Chondrocyte (in vitro differentiated cells): ENCODE results near the gene LHFPL3. TPM values are rescaled to one million over a fixed set of nuclear protein-coding genes. Genes with fewer than 3 reads are reported as not detected.

Experiments
- DNase-seq: peaks from one replicate; pipeline ENCODE4 v3.0.0; 2021; ENCODE audit warnings: mixed read lengths, low spot score
- H3K27ac Mint-ChIP-seq: one replicate; pipeline ENCODE4 v1.8.0; 2021; ENCODE audit warnings: mild to moderate bottlenecking, moderate library complexity, mixed read lengths; ENCODE audit not compliant: unreplicated experiment
- H3K27me3 Mint-ChIP-seq: 2 replicates; pipeline ENCODE4 v1.8.0; 2021; ENCODE audit warnings: low read depth, mixed read lengths
- H3K36me3 Mint-ChIP-seq: 2 replicates; pipeline ENCODE4 v1.8.0; 2021; ENCODE audit warnings: low read depth, mixed read lengths
- H3K4me1 Mint-ChIP-seq: 2 replicates; pipeline ENCODE4 v1.8.0; 2021; ENCODE audit warnings: low read depth, mild to moderate bottlenecking, mixed read lengths
- H3K4me3 Mint-ChIP-seq: one replicate; pipeline ENCODE4 v1.8.0; 2021; ENCODE audit warnings: mild to moderate bottlenecking, moderate library complexity, mixed read lengths; ENCODE audit not compliant: unreplicated experiment
- H3K9me3 Mint-ChIP-seq: 2 replicates; pipeline ENCODE4 v1.8.0; 2021; ENCODE audit warnings: low read depth, mixed read lengths
- CTCF ChIP-seq: fragments of 200-600 bp; sonication (generic); IDR thresholded peaks from 2 replicates; pipeline ENCODE4 v1.5.0; 2021; ENCODE audit warnings: antibody characterized with exemption, mild to moderate bottlenecking, moderate library complexity
- total RNA-seq: library from RNA; stranded (reverse); gene quantifications from 3 replicates; pipeline ENCODE4 v1.2.1, GENCODE V29; 2021

LHFPL3 gene
- total RNA-seq, 1 donor from 2014 or later, result not detected

DNA sequence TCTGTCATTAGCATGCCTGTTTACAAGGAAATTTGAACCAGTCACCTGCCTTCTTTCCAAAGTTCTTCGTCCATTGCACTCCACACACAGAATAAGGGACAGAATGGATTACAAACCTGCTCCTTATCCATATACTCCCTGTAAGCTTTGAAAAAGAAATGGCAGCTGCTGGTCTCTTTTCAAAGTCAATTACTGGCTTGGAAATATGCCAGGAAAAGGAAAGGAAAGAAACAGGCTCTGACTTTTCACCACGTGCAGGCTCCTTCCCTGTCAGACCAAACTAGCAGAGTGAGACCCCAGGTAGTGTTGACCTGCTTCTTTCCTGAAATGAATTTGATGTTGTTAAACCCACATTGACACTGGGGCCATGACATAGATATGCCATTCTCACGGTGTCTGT lies 84.5 kb downstream of the LHFPL3 start:
- Mint-ChIP-seq H3K4me3 (no peak overlapping the region), H3K36me3 (no peaks in the 10 kb centered on the region), H3K4me1 (no peaks in the 10 kb centered on the region), H3K27me3 (peaks cover 5% of the 10 kb centered on the region), H3K9me3 (no peaks in the 10 kb centered on the region), H3K27ac (no peak overlapping the region)
- no peak for DNase-seq
- no peak for TF ChIP-seq CTCF

DNA sequence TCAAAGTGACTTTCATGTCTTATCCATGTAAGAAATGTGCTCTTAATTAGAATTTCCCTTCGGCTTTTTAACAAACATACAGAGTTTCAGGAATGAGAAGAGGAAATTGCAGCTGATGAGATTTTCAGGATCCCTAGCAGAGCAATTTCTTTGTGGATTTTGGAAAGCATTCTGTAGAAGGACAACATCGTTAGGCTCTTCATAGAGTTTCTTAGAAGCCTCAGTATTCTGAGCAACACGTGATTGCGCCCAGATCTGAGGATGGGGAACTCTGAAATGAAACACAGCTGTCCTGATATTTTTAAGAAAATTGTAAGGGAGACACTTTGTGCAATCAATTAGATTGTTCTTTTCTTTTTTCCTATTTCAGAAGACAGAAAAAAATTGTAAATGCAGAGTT lies 85.8 kb downstream of the LHFPL3 start:
- Mint-ChIP-seq H3K4me1 (no peaks in the 10 kb centered on the region), H3K9me3 (no peaks in the 10 kb centered on the region), H3K36me3 (no peaks in the 10 kb centered on the region), H3K4me3 (no peak overlapping the region), H3K27ac (no peak overlapping the region), H3K27me3 (peaks cover 5% of the 10 kb centered on the region)
- no peak for DNase-seq
- TF ChIP-seq CTCF, result no peak

DNA sequence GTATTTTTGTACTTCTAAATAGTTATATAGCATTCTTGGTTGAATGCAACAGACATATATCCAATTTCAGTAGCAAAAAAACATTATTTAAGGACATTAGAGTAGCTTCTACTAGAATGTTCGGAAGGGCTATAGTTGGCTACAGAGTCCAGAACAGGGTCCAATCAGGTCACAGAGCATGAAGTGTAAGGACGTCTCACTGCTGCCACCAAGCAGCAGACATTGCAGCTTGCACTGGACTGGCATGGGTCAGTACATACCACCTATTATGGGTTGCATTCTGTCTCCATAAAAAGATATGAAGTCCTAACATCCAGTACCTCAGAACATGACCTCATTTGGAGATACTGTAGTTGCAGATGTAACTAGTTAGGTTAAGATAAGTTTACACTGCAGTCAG lies 87.3 kb downstream of the LHFPL3 start:
- DNase-seq, result no peak
- H3K27ac Mint-ChIP-seq, result no peak overlapping the region
- H3K36me3 Mint-ChIP-seq, result no peaks in the 10 kb centered on the region
- peaks cover 5% of the 10 kb centered on the region for H3K27me3 Mint-ChIP-seq
- no peaks in the 10 kb centered on the region for H3K9me3 Mint-ChIP-seq
- H3K4me3 Mint-ChIP-seq, result no peak overlapping the region
- TF ChIP-seq CTCF, result no peak
- no peaks in the 10 kb centered on the region for H3K4me1 Mint-ChIP-seq

DNA sequence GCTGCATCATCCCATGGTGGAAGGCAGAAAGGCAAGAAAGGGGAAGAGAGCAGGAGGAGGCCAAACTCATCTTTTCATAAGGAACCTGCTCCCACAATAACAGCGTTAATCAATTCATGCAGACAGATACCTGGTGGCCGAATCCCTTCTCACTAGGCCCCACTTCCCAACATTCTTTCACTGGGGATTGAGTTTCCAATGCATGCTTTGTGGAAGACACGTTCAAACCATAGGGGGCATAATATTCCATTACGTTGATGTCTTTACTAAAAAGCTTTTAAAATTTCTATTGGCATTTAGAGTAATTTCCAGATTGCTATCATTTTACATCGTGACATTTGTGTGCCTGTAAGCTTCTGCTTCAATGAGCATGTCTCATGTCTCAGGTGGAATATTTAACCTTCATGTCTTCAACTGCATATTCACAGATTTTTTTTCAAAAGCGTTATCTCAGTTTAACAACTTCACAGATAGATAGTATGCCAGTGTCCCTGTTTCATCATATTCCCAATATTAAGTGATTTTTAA lies 88.5 kb downstream of the LHFPL3 start:
- peaks cover 5% of the 10 kb centered on the region for H3K27me3 Mint-ChIP-seq
- H3K4me3 Mint-ChIP-seq, result no peak overlapping the region
- DNase-seq, result no peak
- TF ChIP-seq CTCF, result no peak
- H3K9me3 Mint-ChIP-seq, result no peaks in the 10 kb centered on the region
- H3K36me3 Mint-ChIP-seq, result no peaks in the 10 kb centered on the region
- no peak overlapping the region for H3K27ac Mint-ChIP-seq
- no peaks in the 10 kb centered on the region for H3K4me1 Mint-ChIP-seq

- Mint-ChIP-seq H3K4me1 (no peaks in the 10 kb centered on the region), H3K36me3 (no peaks in the 10 kb centered on the region), H3K27me3 (peaks cover 8% of the 10 kb centered on the region), H3K4me3 (no peak overlapping the region), H3K27ac (no peak overlapping the region), H3K9me3 (no peaks in the 10 kb centered on the region)
- no peak for TF ChIP-seq CTCF
- DNase-seq, result no peak
Observed at GRCh38 chr7:104431930-104432329, 103.5 kb downstream of the LHFPL3 start.
